GM12878 (cell line): ENCODE data around the gene KRT80.

Experiments used
- CTCF ChIP-seq, 3 experiments: IDR thresholded peaks in 2 of 3; conservative IDR thresholded peaks in 1 of 3; 2 replicates each; pipeline ENCODE4 v1.5.1; 2011; ENCODE audit warnings: low read depth in 3 of 3, low read length in 3 of 3, mild to moderate bottlenecking in 3 of 3, control low read depth in 2 of 3, moderate library complexity in 2 of 3, inconsistent platforms in 1 of 3, mixed read lengths in 1 of 3; ENCODE audit not compliant: control insufficient read depth in 2 of 3, insufficient read depth in 1 of 3; ENCODE audit errors: extremely low read depth in 1 of 3
- EP300 ChIP-seq, 2 experiments: fragments of 150-350 bp in 1 of 2; IDR thresholded peaks; 2 replicates each; pipeline ENCODE4 v1.6.1; 2011 to 2012; ENCODE audit warnings: low read depth in 2 of 2, low read length in 2 of 2, borderline replicate concordance in 1 of 2, improper control_type of control experiment in 1 of 2, inconsistent platforms in 1 of 2; ENCODE audit not compliant: control insufficient read depth in 1 of 2
- FOS ChIP-seq: IDR thresholded peaks from 3 replicates; pipeline ENCODE4 v1.6.1; 2011; ENCODE audit warnings: borderline replicate concordance; ENCODE audit not compliant: insufficient read length; ENCODE audit errors: extremely low read depth
- PKNOX1 ChIP-seq: fragments of 450-650 bp; IDR thresholded peaks from 2 replicates; pipeline ENCODE4 v1.6.1; 2016; ENCODE audit warnings: mild to moderate bottlenecking
- POLR2A ChIP-seq: IDR thresholded peaks from 2 replicates; pipeline ENCODE4 v1.6.1; 2011; ENCODE audit warnings: low read depth, mild to moderate bottlenecking, low read length
- REST ChIP-seq: IDR thresholded peaks from 2 replicates; pipeline ENCODE4 v1.6.1; 2012; ENCODE audit warnings: mild to moderate bottlenecking, low read depth, low read length
- SIN3A ChIP-seq: IDR thresholded peaks from 2 replicates; pipeline ENCODE4 v1.6.1; 2012; ENCODE audit warnings: low read depth, low read length, improper control_type of control experiment
- TAF1 ChIP-seq: IDR thresholded peaks from 2 replicates; pipeline ENCODE4 v1.6.1; 2011; ENCODE audit warnings: mild to moderate bottlenecking, low read depth, low read length, borderline replicate concordance

- no peak for TF ChIP-seq PKNOX1
- TF ChIP-seq POLR2A, result no peak
- no peak for TF ChIP-seq CTCF (IDR thresholded peaks at IDR 0.05 in 2 of 3, conservative IDR thresholded peaks at IDR 0.05 in 1 of 3; ENCODE audit: control insufficient read depth in 2 of 3, extremely low read depth in 1 of 3, insufficient read depth in 1 of 3, low read depth in 3 of 3, low read length in 3 of 3)
- no peak for TF ChIP-seq TAF1
- no peak for TF ChIP-seq REST
- TF ChIP-seq SIN3A, result no peak
- TF ChIP-seq FOS, result no peak
- no peak for TF ChIP-seq EP300 (IDR thresholded peaks at IDR 0.05; ENCODE audit: borderline replicate concordance in 1 of 2, control insufficient read depth in 1 of 2, low read depth in 2 of 2, low read length in 2 of 2)
Measured at GRCh38 chr12:52182384-52182783, 9.4 kb downstream of the KRT80 start.
